ENCODE measurements around the gene MAU2.

DNA sequence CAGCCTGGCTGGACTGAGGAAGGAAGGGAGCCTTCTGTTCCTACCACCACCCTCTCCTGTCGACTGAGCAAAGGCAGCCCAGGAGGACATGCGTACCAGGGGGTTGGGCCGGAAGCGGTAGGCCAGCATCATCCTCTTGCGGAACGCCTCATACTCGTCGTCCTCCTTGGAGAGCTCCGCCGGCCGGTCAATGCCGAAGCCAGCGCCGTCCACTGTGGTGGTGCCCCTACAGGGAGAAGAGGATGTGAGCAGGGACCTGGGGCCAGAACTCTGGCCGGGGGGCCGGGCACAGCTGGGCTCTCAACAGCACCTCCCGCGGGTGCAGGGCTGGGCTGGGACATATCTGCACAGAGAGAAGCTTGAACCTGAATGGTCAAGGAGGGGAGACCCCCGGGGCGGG is 43.8 kb upstream of the MAU2 start:
- TF ChIP-seq SREBF2 (IDR thresholded peaks at IDR 0.05; ENCODE audit: low read length) (no peak), CTCF (IDR thresholded peaks at IDR 0.05 in 2 of 3, conservative IDR thresholded peaks at IDR 0.05 in 1 of 3; ENCODE audit: control insufficient read depth in 2 of 3, extremely low read depth in 1 of 3, insufficient read depth in 1 of 3, low read depth in 3 of 3, low read length in 3 of 3) (no peak), ZNF24 (IDR thresholded peaks at IDR 0.05) (no peak)
